Measurements from ENCODE around the gene MTFP1.
"Not testable (repeated sequence)": the region's sequence is repeated elsewhere in the genome, so short reads cannot be mapped to it uniquely, and the experiment has no call there.

MTFP1 gene

GRCh38 chr22:30402028-30402765 lies 23.4 kb upstream of the MTFP1 start:
- no peak overlapping the region for H3K4me3 ChIP-seq (ENCODE audit: low read depth, low read length)
- DNase-seq (ENCODE audit: low read depth): no peak

GRCh38 chr22:30402766-30403104 lies 22.8 kb upstream of the MTFP1 start:
- in situ Hi-C loops (cut with HindIII; ENCODE audit: low sequenced_read_pairs); DNase-seq (ENCODE audit: low read depth): not testable (repeated sequence)

More at GRCh38 chr22:30402028-30402765, 23.4 kb upstream of the MTFP1 start:
- TF ChIP-seq, protein P1, sequence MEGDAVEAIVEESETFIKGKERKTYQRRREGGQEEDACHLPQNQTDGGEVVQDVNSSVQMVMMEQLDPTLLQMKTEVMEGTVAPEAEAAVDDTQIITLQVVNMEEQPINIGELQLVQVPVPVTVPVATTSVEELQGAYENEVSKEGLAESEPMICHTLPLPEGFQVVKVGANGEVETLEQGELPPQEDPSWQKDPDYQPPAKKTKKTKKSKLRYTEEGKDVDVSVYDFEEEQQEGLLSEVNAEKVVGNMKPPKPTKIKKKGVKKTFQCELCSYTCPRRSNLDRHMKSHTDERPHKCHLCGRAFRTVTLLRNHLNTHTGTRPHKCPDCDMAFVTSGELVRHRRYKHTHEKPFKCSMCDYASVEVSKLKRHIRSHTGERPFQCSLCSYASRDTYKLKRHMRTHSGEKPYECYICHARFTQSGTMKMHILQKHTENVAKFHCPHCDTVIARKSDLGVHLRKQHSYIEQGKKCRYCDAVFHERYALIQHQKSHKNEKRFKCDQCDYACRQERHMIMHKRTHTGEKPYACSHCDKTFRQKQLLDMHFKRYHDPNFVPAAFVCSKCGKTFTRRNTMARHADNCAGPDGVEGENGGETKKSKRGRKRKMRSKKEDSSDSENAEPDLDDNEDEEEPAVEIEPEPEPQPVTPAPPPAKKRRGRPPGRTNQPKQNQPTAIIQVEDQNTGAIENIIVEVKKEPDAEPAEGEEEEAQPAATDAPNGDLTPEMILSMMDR (IDR thresholded peaks at IDR 0.05; ENCODE audit: low read depth, low read length, missing control alignments): no peak
- in situ Hi-C loops (cut with HindIII; ENCODE audit: low sequenced_read_pairs): no loop called here

DNA sequence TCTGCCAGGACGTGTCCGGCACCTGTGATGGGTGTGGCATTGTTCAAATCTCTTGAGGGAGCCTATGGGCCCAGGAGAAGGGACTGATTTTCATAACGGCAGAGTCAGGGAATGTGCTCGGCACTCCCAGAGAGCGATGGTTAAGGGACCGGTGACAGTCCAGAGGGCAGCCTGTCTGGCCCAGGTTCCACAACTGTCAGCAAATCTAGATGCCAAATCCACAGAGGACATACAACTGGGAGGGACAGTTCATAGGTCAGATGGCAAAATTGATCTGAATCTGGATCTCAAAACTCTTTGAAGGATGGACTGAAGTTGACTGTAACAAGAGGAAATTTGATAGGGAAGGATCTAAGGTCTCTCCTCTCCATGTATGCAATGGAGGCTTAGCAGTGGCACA lies 21.3 kb upstream of the MTFP1 start:
- H3K4me3 ChIP-seq (ENCODE audit: low read depth, low read length): no peak overlapping the region
- DNase-seq (ENCODE audit: low read depth): no peak
- in situ Hi-C loops (cut with HindIII; ENCODE audit: low sequenced_read_pairs): no loop called here
- TF ChIP-seq, protein P1 (IDR thresholded peaks at IDR 0.05; ENCODE audit: low read depth, low read length, missing control alignments): no peak

More at GRCh38 chr22:30402766-30403104, 22.8 kb upstream of the MTFP1 start:
- H3K4me3 ChIP-seq (ENCODE audit: low read depth, low read length): not testable (repeated sequence)

- DNase-seq (ENCODE audit: low read depth): no peak
Observed at GRCh38 chr22:30405731-30406130, 19.8 kb upstream of the MTFP1 start.

GRCh38 chr22:30406400-30406799 lies 19.2 kb upstream of the MTFP1 start:
- in situ Hi-C loops (cut with HindIII; ENCODE audit: low sequenced_read_pairs): no loop called here
- no peak for DNase-seq (ENCODE audit: low read depth)
- H3K4me3 ChIP-seq (ENCODE audit: low read depth, low read length): no peak overlapping the region
- TF ChIP-seq, protein P1 (IDR thresholded peaks at IDR 0.05; ENCODE audit: low read depth, low read length, missing control alignments): no peak

More at GRCh38 chr22:30405731-30406130, 19.8 kb upstream of the MTFP1 start:
- in situ Hi-C loops (cut with HindIII; ENCODE audit: low sequenced_read_pairs): no loop called here
- TF ChIP-seq, protein P1 (IDR thresholded peaks at IDR 0.05; ENCODE audit: low read depth, low read length, missing control alignments): no peak
- H3K4me3 ChIP-seq (ENCODE audit: low read depth, low read length): no peak overlapping the region

- DNase-seq (ENCODE audit: low read depth): no peak
- in situ Hi-C loops (cut with HindIII; ENCODE audit: low sequenced_read_pairs): no loop called here
- TF ChIP-seq, protein P1 (IDR thresholded peaks at IDR 0.05; ENCODE audit: low read depth, low read length, missing control alignments): no peak
- H3K4me3 ChIP-seq (ENCODE audit: low read depth, low read length): no peak overlapping the region
Observed at GRCh38 chr22:30408388-30409102, 17.0 kb upstream of the MTFP1 start.

DNA sequence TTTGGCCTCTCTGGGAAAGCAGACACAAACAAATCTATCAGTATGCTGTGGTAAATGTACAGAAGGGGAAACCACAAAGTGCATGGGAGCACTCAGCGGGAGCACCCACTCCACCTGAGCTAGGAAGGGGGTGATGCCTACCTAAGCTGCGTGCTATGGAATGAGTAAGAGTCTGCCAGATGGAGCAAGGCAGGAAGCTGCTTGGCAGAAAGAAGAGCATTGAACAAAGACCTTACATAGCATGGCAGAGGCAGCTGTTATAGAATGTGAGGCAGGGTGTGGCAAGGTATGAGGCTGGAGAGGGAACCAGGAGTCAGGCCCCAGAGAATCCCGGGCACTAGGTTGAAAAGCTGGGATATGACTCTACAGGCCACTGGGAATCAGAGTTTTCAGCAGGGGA lies 13.8 kb upstream of the MTFP1 start:
- in situ Hi-C loops (cut with HindIII; ENCODE audit: low sequenced_read_pairs): no loop called here
- DNase-seq (ENCODE audit: low read depth): no peak
- TF ChIP-seq, protein P1 (IDR thresholded peaks at IDR 0.05; ENCODE audit: low read depth, low read length, missing control alignments): no peak
- H3K4me3 ChIP-seq (ENCODE audit: low read depth, low read length): no peak overlapping the region

All from astrocyte of the cerebellum (primary cell).